ENCODE results near the gene COX20. TPM values are rescaled to one million over a fixed set of nuclear protein-coding genes. Genes with fewer than 3 reads are reported as not detected.

COX20 gene
- polyA plus RNA-seq, 2 of the 4 experiments (the other 2 are of a cell fraction): 65.4 to 74.6 TPM

- CTCF ChIA-PET: interaction anchor here (0.9 to 3.9 kb wide), 8 partner anchors 23 to 178 kb away, joined by 3 to 28 read pairs (median 4); partner anchors contain the start of gene COX20
- FAIRE-seq (no peak), ATAC-seq (peak; percentile 39 to 50), DNase-seq (ENCODE audit: low read depth in 1 of 2, low spot score in 1 of 2) (no peak)
- peak overlapping the region; percentile 100 for H3K4me3 ChIP-seq
- H3K4me2 ChIP-seq: peak overlapping the region; percentile 47
- POLR2A ChIA-PET: interaction anchor here (0.5 to 5.5 kb wide), 9 partner anchors 18 to 179 kb away, joined by 3 to 102 read pairs (median 9); partner anchors contain the start of gene COX20
- H3K9me3 ChIP-seq: no peaks in the 10 kb centered on the region
- H3K27ac ChIP-seq: peak overlapping the region; percentile 96 to 100
- TF ChIP-seq, protein P1, sequence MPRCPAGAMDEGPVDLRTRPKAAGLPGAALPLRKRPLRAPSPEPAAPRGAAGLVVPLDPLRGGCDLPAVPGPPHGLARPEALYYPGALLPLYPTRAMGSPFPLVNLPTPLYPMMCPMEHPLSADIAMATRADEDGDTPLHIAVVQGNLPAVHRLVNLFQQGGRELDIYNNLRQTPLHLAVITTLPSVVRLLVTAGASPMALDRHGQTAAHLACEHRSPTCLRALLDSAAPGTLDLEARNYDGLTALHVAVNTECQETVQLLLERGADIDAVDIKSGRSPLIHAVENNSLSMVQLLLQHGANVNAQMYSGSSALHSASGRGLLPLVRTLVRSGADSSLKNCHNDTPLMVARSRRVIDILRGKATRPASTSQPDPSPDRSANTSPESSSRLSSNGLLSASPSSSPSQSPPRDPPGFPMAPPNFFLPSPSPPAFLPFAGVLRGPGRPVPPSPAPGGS (IDR thresholded peaks at IDR 0.05): peak; percentile 13; the same call in 1 of the 3 replicates
- TF ChIP-seq, protein P2, sequence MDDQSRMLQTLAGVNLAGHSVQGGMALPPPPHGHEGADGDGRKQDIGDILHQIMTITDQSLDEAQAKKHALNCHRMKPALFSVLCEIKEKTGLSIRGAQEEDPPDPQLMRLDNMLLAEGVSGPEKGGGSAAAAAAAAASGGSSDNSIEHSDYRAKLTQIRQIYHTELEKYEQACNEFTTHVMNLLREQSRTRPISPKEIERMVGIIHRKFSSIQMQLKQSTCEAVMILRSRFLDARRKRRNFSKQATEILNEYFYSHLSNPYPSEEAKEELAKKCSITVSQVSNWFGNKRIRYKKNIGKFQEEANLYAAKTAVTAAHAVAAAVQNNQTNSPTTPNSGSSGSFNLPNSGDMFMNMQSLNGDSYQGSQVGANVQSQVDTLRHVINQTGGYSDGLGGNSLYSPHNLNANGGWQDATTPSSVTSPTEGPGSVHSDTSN (IDR thresholded peaks at IDR 0.05): 0 out of 2 replicates have a peak, but pooled peaks have one; percentile 7
- TF ChIP-seq EP300 (IDR thresholded peaks at IDR 0.05) (no peak), CHD2 (IDR thresholded peaks at IDR 0.05; ENCODE audit: low read length, partially characterized antibody) (no peak), RFX5 (IDR thresholded peaks at IDR 0.05) (no peak), PHF8 (IDR thresholded peaks at IDR 0.05; ENCODE audit: borderline replicate concordance, low read depth) (peak; percentile 34; the same call in 1 of the 2 replicates), MAFK (IDR thresholded peaks at IDR 0.05; ENCODE audit: partially characterized antibody) (no peak)
- H3K4me1 ChIP-seq: peaks cover 44% of the 10 kb centered on the region
- under 1% methylated on average over 68 of the region's 92 CpGs for WGBS (ENCODE audit: missing lambda C conversion rate)
Measured at GRCh38 chr1:244863491-244864252, 28.2 kb downstream of the COX20 start.

DNA sequence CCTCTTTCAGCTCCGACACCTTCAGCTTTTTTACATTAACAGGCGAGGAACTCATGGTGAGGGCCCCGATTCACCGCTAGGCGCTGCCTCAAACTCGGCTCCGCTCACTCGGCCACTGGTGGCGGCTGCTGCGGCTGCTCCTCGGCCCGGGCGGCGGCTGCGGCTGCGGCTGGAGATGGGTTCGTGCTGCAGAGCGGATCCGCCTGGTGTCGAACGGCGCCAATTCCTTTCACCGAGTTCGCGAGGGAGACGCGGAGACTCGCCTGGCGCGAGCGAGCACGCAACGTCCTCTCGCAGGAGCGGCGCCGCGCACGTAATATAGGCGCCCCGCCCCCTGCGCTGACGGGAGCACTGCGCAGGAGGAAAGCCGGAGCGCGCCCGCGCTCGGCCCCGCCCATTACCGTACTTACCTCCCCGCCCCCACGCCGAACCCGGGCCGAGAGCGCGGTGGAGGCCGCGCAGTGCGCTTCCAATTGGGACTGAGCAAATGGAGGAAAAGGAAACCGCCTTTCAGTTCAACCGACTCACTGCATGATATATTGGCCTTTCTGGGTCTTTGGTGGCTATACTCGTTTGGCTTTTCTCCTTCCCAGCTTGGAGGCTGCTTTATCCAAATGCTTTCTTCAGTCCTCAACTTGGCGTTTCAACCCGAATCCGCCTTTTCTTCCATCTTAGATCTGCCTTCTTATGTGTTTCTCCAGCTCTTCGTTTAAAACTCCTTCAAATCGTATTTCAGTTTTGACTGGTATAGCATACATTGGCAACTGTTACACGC is 29.0 kb downstream of the COX20 start, which contains the start of gene HNRNPU:
TSS of gene HNRNPU (minus strand) at position 291 of the 775 bp plus-strand sequence. CDS start at position 55, 236 bp downstream.
- no peak for FAIRE-seq
- POLR2A ChIA-PET: interaction anchor here (0.5 to 5.5 kb wide), 14 partner anchors 9 to 178 kb away, joined by 3 to 102 read pairs (median 4); partner anchors contain the start of gene COX20
- Histone ChIP-seq H3K9me3 (no peaks in the 10 kb centered on the region), H3K27ac (peak within 1 kb of the TSS; percentile 96 to 100), H3K4me1 (peaks cover 37% of the 10 kb centered on the region), H3K4me3 (peak within 1 kb of the TSS; percentile 100), H3K4me2 (peak within 1 kb of the TSS; percentile 97)
- TF ChIP-seq, protein P3, sequence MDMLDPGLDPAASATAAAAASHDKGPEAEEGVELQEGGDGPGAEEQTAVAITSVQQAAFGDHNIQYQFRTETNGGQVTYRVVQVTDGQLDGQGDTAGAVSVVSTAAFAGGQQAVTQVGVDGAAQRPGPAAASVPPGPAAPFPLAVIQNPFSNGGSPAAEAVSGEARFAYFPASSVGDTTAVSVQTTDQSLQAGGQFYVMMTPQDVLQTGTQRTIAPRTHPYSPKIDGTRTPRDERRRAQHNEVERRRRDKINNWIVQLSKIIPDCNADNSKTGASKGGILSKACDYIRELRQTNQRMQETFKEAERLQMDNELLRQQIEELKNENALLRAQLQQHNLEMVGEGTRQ (IDR thresholded peaks at IDR 0.05): no peak
- TF ChIP-seq, protein P4, sequence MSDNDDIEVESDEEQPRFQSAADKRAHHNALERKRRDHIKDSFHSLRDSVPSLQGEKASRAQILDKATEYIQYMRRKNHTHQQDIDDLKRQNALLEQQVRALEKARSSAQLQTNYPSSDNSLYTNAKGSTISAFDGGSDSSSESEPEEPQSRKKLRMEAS (IDR thresholded peaks at IDR 0.05): peak; percentile 76
- TF ChIP-seq TP53 (CRISPR knock-in tag; IDR thresholded peaks at IDR 0.05) (0 out of 2 replicates have a peak, but pooled peaks have one; percentile 7), FOXS1 (CRISPR knock-in tag; IDR thresholded peaks at IDR 0.05) (no peak), SMC3 (IDR thresholded peaks at IDR 0.05) (peak; percentile 12; the same call in 1 of the 3 replicates), HOXA7 (CRISPR knock-in tag; IDR thresholded peaks at IDR 0.05) (no peak), FOSB (CRISPR knock-in tag; IDR thresholded peaks at IDR 0.05) (no peak), PHF8 (IDR thresholded peaks at IDR 0.05; ENCODE audit: borderline replicate concordance, low read depth) (peak; percentile 53; the same call in 1 of the 2 replicates), TFCP2L1 (CRISPR knock-in tag; IDR thresholded peaks at IDR 0.05) (no peak), RAD21 (conservative IDR thresholded peaks at IDR 0.05 in 1 of 2, IDR thresholded peaks at IDR 0.05 in 1 of 2) (peak; percentile 7 to 9; a peak in 1 of 5 replicates), POLR2A (IDR thresholded peaks at IDR 0.05; ENCODE audit: low read length) (peak; percentile 97), KDM1A (IDR thresholded peaks at IDR 0.05; ENCODE audit: low read depth) (no peak), JUN (IDR thresholded peaks at IDR 0.05) (peak; percentile 89 to 94), SREBF2 (IDR thresholded peaks at IDR 0.05) (no peak), ATOH8 (CRISPR knock-in tag; IDR thresholded peaks at IDR 0.05; ENCODE audit: low read depth) (0 out of 2 replicates have a peak, but pooled peaks have one; percentile 10)
- TF ChIP-seq, protein P1 (IDR thresholded peaks at IDR 0.05): peak; percentile 93
- peak; percentile 75 to 90 for ATAC-seq
- 3% methylated on average over 42 of the region's 71 CpGs for WGBS (ENCODE audit: missing lambda C conversion rate)
- CTCF ChIA-PET: interaction anchor here (0.9 to 3.9 kb wide), 12 partner anchors 12 to 178 kb away, joined by 3 to 28 read pairs (median 4); partner anchors contain the start of gene COX20
- peak; percentile 66 to 98 for DNase-seq (ENCODE audit: low read depth in 1 of 2, low spot score in 1 of 2)

All from A549 (cell line).